A172 (cell line): ENCODE results near the gene EFCAB8. TPM values are rescaled to one million over a fixed set of nuclear protein-coding genes. Genes with fewer than 3 reads are reported as not detected.
A peak's percentile ranks its signal among the peaks of the same experiment; 100 is the strongest.

Experiments used
- DNase-seq: peaks from one replicate; pipeline ENCODE4 v3.0.0-alpha.2; 2015; ENCODE audit warnings: low spot score
- total RNA-seq: library from RNA; depleted of rRNA; stranded (reverse); fragments of >200 nt; shearing (Covaris generic); gene quantifications from 2 replicates; pipeline ENCODE4 v1.2.3, GENCODE V29; 2014; rRNA removed

Gene EFCAB8, protein sequence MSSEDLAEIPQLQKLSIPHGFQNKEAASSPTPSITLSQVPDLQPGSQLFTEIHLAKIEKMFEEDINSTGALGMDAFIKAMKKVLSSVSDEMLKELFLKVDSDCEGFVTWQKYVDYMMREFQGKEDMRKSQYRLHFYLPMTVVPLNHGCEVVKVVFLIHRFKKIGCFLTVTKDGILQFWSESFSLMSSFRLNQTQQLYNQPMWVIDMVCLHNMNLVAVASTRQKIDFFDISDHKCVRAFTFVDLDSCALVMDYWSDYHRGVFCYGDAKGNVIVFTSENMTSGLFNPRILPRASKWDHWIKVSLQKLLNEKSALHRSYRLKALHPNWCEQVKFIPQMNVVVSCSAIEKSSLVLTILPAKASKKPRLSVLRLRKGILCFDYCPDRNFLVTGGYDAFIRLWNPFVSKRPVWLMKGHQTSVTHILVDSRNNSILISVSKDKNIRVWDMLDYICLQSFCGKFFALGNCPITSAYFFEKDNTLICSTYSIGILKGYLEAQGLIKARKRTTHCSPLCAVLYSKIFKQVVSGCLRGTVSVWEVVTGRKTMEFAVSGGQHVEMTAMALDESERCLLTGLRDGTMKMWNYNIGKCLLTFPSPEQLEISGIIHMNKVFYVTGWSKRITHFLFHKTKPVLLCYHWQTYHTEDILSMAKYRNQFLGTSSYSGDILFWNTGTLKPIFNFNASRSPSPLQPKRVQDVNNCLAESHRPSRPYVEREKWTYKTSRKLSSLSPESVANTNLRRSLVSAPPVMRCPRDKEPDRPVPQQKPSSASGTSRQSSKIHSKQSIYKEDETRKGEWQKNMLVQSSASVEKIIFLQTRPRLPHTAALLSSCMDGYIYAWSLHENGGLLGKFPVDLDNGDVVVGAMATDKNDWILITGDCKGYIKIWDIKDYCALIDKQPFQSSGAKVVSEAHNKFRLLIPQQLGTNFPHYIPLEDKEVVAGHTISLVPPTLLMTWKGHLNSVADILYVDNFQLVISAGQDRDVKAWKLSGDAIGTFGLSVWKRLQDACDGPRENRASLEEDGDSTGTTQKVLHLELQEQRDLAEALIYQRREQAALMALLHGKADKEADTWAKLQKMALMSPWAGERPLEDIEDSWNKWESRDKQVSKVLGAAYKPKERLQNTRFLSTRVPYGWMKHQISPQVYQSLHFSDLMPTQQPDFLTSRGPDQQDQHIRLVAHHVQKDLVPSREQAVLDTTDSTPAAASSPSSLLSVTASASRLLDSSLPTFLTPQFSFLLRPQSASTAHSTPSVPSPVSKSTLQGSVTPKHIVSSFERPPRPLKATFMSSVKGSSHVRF
- total RNA-seq: not detected in 2 replicates

DNA sequence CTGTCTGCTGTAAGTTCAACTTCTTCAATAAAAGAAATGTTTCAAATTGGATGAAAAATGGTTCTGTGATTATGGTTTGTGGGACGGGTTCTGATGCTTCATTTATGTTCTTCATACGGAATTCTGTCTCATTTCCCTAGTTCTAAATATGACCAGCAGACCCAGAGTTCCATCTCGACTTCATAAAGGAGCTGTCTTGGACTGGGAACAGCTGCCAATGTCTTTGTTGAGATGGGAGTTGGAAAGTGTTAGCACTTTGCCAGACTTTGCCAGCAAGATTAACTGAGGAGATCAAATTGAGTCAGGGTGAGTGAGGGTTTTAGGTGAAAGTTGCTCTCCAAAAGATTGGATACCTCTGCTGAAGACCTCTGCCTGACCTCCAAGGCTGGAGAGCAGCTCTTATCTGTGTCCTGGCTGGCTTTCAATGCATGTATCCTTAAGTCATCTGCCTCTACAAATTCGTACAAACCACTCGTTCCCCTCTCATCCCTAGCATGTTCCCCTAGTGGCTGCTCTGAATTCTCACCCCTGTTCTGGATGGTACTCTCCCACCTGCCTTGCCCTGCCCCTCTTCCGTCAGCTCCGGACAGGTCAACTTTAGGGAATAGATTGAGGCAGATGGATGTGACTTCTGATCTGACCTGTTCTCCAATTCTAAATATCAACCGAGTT lies at the start of gene EFCAB8:
TSS of gene EFCAB8 (plus strand) at position 223 of the 672 bp plus-strand sequence. CDS start 4,870 bp downstream, outside the sequence.
- DNase-seq: no peak

DNA sequence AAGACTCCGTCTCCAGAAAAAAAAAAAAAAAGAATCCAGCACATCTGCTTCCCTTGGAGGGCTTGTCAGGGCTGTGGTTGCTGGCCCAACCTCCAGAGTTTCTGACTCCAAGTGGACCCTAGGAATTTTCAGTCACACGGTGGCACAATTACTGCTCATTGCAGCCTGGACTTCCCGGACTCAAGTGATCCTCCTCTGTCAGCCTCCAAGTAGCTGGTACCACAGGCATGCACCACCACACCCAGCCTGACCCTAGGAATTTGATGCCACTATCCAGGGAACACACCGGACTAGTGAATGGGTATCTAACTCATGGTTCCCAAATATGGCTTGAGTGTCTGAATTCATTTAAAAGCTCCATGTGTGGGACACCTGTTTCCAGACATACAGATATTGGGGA lies 48.8 kb upstream of the EFCAB8 start:
- no peak for DNase-seq

DNA sequence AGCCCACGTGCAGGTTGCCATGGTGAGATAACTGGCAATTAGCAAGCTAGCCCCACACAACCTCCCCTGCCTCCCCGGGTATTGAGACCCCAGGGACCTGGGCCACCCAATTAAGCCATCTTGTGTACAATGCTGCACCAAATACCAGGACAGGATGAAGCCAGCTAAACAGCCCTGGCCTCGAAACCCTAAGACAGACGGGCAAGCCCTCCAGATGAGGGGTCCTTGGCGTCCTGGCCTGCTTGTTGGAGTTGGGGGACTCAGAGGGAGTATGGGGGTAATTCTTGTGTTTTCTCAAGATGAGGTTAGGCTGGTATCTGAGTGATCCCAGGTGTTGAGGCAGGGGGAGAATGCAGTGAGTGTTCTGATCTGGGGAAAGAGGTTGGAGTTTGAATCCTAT lies 47.8 kb upstream of the EFCAB8 start:
- no peak for DNase-seq

DNA sequence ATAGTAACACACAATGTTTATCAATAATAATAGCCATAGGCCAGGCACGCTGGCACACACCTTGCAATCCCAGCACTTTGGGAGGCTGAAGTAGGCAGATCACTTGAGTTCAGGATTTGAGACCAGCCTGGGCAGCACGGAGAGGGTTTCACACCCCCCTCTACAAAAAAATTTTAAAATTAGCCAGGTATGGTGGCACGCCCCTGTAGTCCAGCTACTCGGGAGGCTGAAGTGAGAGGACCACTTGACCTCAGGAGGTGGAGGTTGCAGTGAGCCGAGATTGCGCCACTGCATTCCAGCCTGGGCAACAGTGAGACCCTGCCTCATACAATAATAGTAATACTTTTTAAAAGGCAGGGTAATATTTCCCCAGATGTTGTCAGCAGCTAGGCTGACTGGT lies 46.8 kb upstream of the EFCAB8 start:
- no peak for DNase-seq

DNA sequence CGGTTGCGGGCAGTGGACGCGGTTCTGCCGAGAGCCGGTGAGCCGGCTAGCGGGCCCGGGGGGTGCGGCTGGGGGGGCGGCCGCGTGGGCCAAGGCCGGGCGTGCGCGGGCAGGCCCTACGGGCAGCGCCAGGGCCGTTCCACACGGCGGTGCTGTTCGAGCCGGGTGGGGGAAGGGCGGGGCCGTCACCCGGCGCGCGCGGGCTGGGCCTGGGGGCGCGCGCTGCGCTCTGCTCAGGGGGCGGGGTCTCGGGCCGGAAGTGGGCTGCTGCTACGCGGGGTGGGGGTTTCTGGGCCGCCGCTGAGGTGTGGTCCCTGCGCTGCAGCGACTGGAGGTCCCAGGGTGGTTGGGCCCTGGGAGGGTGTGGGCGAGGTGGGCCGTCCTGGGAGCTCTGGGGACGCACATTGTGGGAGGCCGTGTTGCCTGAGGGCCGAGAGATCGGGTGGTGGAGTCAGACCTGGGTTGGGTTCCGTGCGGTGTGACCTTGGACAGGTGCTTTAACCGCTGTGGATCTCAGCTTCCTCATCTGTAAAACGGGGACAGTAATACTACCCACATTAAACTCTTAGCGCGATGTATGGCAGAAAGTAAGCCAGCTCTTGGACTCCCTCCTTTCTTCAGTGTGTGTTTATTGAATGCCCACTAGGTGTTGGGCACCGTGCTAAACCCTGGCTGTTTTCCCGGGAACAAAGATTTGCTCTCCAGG lies 38.6 kb upstream of the EFCAB8 start:
- DNase-seq: no peak

DNA sequence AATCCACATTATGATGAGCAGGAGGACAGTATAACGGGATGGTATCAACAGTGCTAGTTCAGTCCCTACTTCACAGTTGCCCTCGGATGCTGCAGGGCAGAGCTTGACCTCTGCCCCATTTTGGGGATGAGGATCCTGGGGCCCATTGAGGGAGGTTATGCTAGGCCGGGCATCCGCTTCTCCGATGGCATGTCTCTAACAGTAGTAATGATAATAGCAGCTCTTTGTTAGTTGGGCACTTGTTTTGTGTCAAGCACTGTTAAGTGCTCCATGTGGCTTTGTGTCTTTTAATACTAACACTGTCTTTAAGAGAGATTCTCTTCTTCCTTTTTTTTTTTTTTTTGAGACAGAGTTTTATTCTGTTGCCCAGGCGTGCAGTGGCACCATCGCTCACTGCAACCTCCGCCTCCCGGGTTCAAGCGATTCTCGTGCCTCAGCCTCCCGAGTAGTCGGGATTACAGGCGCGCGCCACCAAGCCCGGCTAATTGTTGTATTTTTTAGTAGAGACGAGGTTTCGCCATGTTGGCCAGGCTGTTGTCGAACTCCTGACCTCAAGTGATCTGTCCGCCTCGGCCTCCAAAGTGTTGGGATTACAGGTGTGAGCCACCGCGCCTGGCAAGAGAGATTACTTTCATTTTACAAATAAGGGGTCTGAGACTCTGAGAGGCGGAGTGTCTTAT lies 37.9 kb upstream of the EFCAB8 start:
- DNase-seq: peak; percentile 41

DNA sequence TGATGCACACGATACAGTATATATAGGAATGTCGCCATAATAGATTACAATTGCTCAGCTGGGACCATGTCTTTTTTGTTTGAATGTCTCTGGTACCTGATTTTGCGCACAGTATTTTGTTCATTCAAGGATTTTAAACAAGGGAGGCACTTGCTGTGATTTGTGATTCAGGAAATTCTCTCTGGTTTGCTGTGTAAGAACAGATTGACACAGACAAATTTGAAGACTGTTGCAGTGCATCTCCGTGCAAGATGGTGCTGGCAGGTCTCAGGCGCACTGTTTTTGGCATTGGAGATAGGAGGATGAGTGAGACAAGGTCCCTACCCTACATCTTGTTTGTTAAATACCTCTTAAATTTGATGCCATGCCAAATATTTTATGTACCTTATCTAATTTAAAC lies 36.5 kb upstream of the EFCAB8 start:
- no peak for DNase-seq

DNA sequence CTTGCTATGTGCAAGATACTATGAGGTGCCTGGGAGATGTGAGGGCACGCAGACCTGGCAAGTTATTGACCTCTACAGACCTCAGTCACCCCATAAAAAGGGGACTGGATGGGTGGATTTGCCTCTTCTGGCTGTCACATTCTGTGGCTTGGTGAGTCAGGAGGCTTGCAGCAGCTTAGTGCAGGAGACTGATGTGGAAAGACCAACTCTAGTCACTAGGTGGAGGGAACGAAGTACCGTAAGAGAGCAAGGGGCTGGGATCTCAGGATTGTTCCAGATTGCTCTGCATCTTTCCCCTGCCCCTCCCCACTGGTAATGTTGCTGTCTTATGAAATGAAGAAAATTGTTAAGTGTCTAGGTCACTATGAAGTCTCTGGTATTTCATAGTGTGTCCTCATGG lies 35.6 kb upstream of the EFCAB8 start:
- peak; percentile 75 for DNase-seq

DNA sequence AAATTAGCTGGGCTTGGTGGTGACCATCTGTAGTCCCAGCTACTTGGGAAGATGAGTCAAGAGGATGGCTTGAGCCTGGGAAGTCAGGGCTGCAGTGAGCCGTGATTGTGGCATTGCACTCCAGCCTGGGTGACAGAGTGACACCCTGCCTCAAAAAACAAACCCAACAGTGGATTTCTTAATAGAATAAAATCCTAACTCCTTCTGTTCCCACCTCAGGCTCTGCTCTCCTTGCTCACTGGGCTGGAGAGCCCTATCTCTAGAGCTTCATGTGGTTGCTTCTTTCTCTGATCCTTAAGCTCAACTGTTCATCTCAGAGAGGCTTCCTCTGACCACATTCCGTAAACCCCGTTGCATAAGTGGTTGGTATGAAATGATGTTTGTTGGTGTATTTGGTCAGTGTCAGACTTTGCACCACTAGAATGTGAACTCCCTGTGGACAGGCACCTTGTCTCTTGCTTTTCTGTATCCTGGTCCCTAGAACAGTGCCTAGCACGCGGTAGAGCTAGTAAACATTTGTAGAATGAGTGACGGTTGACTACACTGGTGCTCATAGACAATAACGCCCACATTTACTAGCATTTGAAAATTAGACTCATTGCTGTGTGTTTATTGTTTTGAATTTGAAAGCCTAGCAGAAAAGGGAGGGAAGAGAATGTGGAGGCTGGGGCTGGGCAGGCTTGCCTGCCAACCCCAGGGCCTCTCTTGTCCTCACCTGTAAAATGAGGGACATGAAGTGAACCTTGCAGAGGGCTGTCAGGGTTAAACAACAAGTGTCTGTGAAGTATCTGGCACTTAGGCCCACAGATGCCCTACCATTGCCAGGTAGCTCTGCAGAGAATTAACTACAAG lies 34.8 kb upstream of the EFCAB8 start:
- DNase-seq: no peak

DNA sequence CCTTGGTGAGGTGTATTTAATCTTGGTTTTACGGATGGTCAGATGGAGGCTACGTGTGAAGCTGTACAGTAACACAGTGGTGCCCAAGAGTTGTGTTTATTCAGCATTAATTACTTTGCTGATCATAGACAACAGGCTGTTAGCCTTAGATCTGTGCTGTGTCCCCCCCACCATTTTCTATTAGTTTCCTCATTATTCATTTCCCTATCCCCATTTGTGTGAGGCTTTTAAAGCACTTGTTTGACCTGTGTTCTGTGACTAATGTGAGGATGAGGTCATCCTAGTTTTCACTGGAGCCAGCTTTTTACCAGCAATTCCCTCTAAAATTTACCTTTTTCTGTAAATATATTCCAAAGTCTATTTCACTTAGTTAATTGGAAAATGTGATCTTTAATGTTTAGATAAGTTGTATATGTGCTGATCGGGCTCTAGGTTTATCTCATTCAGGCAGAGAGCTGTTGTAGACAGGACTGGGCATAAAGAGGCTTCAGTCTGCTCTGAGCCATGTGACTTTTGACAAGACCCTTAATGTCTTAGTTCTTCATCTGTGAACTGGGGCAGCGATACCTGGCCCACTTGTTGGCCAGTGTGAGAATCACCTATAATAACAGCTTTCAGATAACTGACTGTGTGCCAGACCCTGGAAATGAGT lies 30.6 kb upstream of the EFCAB8 start:
- DNase-seq: no peak

DNA sequence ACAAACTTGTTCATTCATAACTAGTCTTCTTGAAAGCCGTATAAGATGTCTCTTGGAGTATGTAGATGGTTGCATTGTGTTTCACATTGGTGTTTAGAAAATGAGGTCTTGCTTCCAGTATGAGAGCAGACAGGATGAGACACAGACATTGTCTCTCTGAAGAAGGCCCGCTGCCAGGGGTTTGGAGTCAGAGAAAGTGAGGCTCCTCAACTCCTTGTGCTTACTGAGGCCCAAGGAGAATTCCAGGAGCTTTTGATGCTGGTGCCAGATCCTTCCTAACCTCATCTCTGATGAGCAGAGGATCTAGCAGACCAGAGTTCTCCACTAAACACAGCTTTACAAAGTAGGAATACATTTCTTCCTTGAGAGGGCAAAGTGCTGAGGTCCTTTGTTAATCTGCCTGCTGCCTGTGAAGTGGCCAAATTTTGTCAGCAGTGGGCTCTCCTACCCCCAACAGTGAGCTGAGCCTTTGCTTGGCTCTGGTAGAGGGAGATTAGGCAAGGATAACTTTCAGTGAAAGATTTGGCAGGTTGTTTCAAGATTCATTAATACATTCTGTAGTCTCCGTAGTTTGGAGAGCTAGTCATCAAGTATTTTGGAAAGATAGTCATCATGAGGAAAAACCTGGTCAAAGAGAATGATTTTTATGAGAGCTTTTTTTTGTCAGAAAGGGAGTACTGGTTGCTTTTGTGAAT lies 29.3 kb upstream of the EFCAB8 start:
- no peak for DNase-seq

DNA sequence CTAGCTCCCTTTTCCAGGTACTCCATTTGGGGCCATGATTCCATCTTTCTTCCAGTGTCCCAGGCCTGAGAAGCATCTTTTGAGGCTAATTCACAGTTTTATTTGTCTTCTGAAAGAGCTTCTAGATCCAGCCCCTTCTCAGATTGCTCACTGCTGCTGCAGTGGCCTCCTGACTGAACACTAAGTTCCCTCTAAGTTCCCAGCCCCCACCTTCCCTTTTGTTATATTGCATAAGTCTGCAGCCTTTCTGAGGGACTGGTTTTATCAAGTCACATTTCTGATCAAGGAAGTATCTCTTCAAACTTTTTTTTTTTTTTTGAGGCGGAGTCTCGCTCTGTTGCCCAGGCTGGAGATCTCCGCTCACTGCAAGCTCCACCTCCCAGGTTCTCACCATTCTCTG lies 28.3 kb upstream of the EFCAB8 start:
- no peak for DNase-seq

DNA sequence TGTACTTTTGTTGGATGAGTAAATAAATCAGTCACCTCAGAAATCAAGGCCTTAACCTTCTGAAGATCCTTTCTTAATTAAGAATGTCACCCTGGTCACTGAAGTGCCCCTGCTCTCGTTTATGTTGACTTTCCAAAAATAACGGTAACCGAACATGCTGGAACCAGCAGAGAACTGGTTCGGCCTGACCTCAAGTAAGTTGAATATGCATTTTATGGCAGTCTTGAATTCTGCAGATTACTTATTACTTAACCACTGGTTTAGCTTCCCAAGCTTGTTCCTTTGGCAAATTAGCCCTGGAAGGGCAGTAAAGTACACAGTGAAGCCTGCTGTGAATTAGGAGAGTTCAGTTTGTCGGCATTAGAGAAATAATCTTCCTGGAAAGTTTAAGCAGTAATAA lies 26.7 kb upstream of the EFCAB8 start:
- no peak for DNase-seq

DNA sequence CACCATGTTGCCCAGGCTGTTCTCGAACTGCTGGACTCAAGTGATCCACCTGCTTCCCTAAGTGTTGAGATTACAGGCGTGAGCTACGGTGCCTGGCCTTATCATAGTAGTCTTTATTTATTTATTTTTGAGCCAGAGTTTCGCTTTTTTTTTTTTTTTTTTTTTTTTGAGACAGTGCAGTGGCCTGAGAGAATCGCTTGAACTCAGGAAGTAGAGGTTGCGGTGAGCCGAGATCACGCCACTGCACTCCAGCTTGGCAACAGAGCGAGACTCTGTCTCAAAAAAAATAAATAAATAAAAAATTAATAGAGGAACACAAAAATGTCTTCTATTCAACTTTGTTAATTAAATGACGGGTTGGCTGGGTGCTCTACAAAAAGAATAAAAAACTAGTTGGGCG lies 26.1 kb upstream of the EFCAB8 start:
- DNase-seq: no peak

DNA sequence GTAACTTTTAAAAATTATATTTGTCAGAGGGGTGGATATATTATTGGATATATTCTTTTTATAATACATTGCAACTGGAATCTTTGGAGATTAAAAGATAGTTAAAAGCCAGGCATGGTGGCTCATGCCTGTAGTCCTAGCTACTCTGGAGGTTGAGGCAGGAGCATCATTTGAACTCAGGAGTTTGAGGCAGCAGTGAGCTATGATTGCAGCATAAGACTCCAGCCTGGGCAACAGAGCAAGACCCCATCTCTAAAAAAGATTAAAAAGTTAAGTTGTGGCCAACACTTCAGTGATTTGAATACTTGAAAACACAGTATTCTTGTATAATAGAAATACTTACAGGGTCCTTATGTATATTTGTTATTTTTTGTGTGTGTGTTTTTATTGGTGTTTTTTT lies 23.8 kb upstream of the EFCAB8 start:
- no peak for DNase-seq

DNA sequence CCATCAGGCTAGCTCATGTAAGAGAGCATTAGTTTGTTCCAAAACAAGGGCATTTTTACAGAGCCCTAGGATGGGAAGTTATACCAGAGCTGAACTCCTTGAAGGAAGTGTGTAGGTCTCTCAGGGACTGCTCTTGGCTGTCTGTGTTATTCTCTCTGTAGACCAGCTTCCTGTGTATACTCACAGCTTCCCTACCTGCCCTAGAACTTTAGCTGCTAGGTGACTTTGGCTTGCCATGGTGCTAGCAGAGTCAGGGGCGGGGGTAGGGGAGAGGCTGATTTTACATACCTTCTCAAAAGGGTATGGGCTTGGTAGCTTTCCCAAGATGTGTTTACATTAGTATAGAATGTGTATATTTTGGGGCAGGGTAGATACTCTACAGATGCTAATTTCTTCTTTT lies 21.6 kb upstream of the EFCAB8 start:
- no peak for DNase-seq

DNA sequence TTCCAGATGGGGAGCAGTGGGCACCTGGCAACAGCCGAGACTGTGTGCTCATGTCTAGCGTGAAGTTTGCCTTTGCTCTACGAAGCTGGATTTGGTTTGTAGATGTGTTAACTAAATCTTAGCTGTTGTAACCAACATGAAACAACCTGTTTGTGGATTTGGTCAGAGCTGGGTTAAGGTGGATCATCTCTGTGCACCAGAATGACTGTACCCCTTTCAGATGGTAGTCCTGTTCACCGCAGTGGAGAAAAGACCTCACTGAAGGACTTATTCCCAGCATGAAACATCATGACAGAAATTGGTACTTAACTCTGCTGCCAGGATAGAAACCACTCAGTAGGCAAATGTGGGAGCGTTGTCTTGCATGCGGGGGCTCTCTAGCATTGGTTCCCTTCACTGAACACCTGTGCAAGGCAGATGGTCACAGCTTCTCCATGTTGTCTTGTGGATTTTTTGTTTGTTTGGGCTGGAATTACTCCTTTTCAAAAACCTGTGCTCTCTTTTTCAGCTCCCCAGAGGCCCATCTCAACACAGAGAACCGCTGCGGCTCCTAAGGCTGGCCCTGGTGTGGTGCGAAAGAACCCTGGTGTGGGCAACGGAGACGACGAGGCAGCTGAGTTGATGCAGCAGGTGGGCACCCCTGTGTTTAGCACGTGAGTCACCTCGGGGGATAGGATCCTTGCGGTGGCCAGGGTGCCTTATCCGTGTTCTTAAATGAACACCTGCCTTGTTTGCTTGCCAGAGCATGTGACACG lies 19.3 kb upstream of the EFCAB8 start:
- DNase-seq: no peak

DNA sequence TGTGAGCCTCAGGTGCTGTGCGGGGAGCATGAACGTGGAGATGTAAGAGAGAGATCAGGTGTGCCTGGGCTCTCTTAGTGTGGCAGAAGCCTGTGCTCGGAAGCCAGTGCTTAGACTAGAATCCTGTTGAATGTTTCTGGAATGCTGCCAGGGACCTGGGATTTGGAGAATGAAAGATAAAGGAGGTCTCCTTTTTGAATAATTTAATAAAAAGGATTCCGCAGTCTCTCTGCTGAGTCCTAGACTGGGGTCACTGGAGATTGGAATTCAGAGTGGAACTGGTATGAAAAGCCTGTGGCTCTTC lies 18.8 kb upstream of the EFCAB8 start:
- no peak for DNase-seq
